Endodermal cell (in vitro differentiated cells): ENCODE measurements around the gene LAMA2. TPM values are rescaled to one million over a fixed set of nuclear protein-coding genes. Genes with fewer than 3 reads are reported as not detected.
A peak's percentile ranks its signal among the peaks of the same experiment; 100 is the strongest.

ENCODE experiments used
- DNase-seq: peaks from one replicate; pipeline ENCODE4 v3.0.0-alpha.2; 2017
- H3K27ac ChIP-seq: 2 replicates; pipeline ENCODE4 v1.5.1; 2013; ENCODE audit warnings: mild to moderate bottlenecking, low read depth, low read length, moderate library complexity
- H3K27me3 ChIP-seq: 2 replicates; pipeline ENCODE4 v1.6.1; 2013; ENCODE audit warnings: mild to moderate bottlenecking, low read length, moderate library complexity; ENCODE audit not compliant: insufficient read depth, control insufficient read depth, poor library complexity, severe bottlenecking
- H3K36me3 ChIP-seq: 2 replicates; pipeline ENCODE4 v1.7.0; 2013; ENCODE audit warnings: mild to moderate bottlenecking, low read length, moderate library complexity; ENCODE audit not compliant: control insufficient read depth, insufficient read depth
- H3K4me1 ChIP-seq: one replicate; pipeline ENCODE4 v1.7.0; 2013; ENCODE audit warnings: low read length; ENCODE audit not compliant: control insufficient read depth, insufficient read depth
- H3K4me3 ChIP-seq: 2 replicates; pipeline ENCODE4 v1.5.1; 2013; ENCODE audit warnings: mild to moderate bottlenecking, low read length, moderate library complexity
- H3K9ac ChIP-seq: 2 replicates; pipeline ENCODE4 v1.6.1; 2013; ENCODE audit warnings: mild to moderate bottlenecking, low read length, moderate library complexity; ENCODE audit not compliant: poor library complexity, severe bottlenecking; ENCODE audit errors: extremely low read depth
- H3K9me3 ChIP-seq: 2 replicates; pipeline ENCODE4 v1.6.1; 2013; ENCODE audit warnings: mild to moderate bottlenecking, low read length, moderate library complexity; ENCODE audit not compliant: control insufficient read depth
- H3K27ac Mint-ChIP-seq: 2 replicates; pipeline ENCODE4 v1.8.0; 2020; ENCODE audit warnings: mixed read lengths
- H3K27me3 Mint-ChIP-seq: 2 replicates; pipeline ENCODE4 v1.8.0; 2021; ENCODE audit warnings: mild to moderate bottlenecking, mixed read lengths; ENCODE audit not compliant: insufficient read depth
- H3K36me3 Mint-ChIP-seq: 2 replicates; pipeline ENCODE4 v1.8.0; 2020; ENCODE audit warnings: low read depth, mixed read lengths
- H3K4me1 Mint-ChIP-seq: 2 replicates; pipeline ENCODE4 v1.8.0; 2020; ENCODE audit warnings: mixed read lengths
- H3K4me3 Mint-ChIP-seq: 2 replicates; pipeline ENCODE4 v1.8.0; 2020; ENCODE audit warnings: mild to moderate bottlenecking, moderate library complexity, mixed read lengths
- H3K9me3 Mint-ChIP-seq: 2 replicates; pipeline ENCODE4 v1.8.0; 2020; ENCODE audit warnings: mild to moderate bottlenecking, mixed read lengths
- WGBS, 2 experiments: methylation state at CpG; one replicate each; pipeline versions ENCODE4 v1.1.5 to v1.1.7; 2013; ENCODE audit warnings: missing lambda C conversion rate in 2 of 2, mixed read lengths in 1 of 2; ENCODE audit not compliant: insufficient coverage in 1 of 2, insufficient read length in 1 of 2; 5-methylcytosine and 5-hydroxymethylcytosine counted together
- total RNA-seq, 2 donors: library from RNA; stranded (reverse); fragmentation: NEBNext Ultra II Directional in 1 of 2; extraction: Animal tissue kit (Norgen Biotek cat#: 25700) in 1 of 2; gene quantifications; 2 replicates in 1 of 2; 3 replicates in 1 of 2; pipeline ENCODE4 v1.2.1, GENCODE V29; 2021
- TF ChIP-seq, protein P1 (sequence below): fragments of 200-600 bp; sonication (generic); conservative IDR thresholded peaks from 2 replicates; pipeline ENCODE4 v1.5.0; 2021; ENCODE audit warnings: antibody characterized with exemption, mild to moderate bottlenecking

LAMA2 gene
- total RNA-seq, 2 donors from 2014 or later = 2.3 to 4.1 TPM

DNA sequence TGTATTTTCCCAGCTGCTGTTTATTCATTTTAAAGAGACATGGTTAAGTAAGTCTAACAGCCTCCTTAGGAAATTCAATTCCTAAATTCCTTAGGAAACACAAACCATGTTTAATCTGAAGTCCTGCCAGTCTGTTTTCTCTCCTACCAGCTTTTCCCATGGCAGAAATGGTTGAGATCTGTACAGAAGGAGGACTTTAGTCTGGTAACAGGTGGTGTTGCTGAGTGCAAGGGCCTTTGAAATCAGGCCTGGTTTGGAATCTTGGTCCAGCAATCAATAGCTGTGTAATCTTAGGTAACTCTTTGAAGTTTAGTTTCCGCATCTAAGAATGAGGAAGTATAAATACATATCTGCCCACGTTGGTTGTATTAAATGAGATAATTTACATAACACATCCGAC lies 232.5 kb downstream of the LAMA2 start:
- no peaks in the 10 kb centered on the region for H3K4me1 ChIP-seq
- Mint-ChIP-seq H3K27ac (no peak overlapping the region), H3K4me1 (no peaks in the 10 kb centered on the region), H3K36me3 (no peaks in the 10 kb centered on the region), H3K9me3 (no peaks in the 10 kb centered on the region), H3K27me3 (no peaks in the 10 kb centered on the region), H3K4me3 (no peak overlapping the region)
- H3K4me3 ChIP-seq = no peak overlapping the region
- WGBS, 2 experiments = 94 to 100% methylated on average over 1 to 3 of the region's 3 CpGs
- no peaks in the 10 kb centered on the region for H3K9me3 ChIP-seq
- no peak for DNase-seq
- no peak overlapping the region for H3K27ac ChIP-seq
- no peaks in the 10 kb centered on the region for H3K36me3 ChIP-seq
- H3K27me3 ChIP-seq = no peaks in the 10 kb centered on the region
- H3K9ac ChIP-seq = no peak overlapping the region
- TF ChIP-seq, protein P1, sequence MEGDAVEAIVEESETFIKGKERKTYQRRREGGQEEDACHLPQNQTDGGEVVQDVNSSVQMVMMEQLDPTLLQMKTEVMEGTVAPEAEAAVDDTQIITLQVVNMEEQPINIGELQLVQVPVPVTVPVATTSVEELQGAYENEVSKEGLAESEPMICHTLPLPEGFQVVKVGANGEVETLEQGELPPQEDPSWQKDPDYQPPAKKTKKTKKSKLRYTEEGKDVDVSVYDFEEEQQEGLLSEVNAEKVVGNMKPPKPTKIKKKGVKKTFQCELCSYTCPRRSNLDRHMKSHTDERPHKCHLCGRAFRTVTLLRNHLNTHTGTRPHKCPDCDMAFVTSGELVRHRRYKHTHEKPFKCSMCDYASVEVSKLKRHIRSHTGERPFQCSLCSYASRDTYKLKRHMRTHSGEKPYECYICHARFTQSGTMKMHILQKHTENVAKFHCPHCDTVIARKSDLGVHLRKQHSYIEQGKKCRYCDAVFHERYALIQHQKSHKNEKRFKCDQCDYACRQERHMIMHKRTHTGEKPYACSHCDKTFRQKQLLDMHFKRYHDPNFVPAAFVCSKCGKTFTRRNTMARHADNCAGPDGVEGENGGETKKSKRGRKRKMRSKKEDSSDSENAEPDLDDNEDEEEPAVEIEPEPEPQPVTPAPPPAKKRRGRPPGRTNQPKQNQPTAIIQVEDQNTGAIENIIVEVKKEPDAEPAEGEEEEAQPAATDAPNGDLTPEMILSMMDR = no peak

DNA sequence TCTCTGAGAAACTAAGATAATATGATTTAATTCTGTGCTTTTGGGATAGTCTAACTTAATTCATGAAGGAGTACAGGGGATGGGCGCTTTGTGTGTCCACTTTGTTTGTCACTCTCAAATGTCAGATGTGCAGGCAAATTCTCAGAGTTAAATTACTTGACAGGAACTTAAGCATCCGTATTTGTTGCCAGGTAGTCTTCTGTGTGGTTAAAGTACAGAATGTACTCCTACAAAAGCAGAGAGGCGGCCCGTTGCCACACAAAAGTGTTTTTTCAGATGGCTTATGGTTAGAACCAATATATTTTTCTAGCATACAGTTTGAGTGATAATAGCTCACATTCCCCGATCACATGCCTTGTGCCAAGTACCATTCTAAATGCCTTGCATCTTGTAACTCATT lies 234.4 kb downstream of the LAMA2 start:
- Mint-ChIP-seq H3K27me3 (no peaks in the 10 kb centered on the region), H3K27ac (no peak overlapping the region), H3K36me3 (no peaks in the 10 kb centered on the region), H3K9me3 (no peaks in the 10 kb centered on the region), H3K4me1 (no peaks in the 10 kb centered on the region), H3K4me3 (no peak overlapping the region)
- H3K4me3 ChIP-seq = no peak overlapping the region
- H3K4me1 ChIP-seq = no peaks in the 10 kb centered on the region
- H3K9ac ChIP-seq = no peak overlapping the region
- 89 to 97% methylated on average over 4 to 5 of the region's 5 CpGs for WGBS, 2 experiments
- no peaks in the 10 kb centered on the region for H3K36me3 ChIP-seq
- no peaks in the 10 kb centered on the region for H3K9me3 ChIP-seq
- DNase-seq = no peak
- no peaks in the 10 kb centered on the region for H3K27me3 ChIP-seq
- TF ChIP-seq, protein P1 = no peak
- no peak overlapping the region for H3K27ac ChIP-seq

DNA sequence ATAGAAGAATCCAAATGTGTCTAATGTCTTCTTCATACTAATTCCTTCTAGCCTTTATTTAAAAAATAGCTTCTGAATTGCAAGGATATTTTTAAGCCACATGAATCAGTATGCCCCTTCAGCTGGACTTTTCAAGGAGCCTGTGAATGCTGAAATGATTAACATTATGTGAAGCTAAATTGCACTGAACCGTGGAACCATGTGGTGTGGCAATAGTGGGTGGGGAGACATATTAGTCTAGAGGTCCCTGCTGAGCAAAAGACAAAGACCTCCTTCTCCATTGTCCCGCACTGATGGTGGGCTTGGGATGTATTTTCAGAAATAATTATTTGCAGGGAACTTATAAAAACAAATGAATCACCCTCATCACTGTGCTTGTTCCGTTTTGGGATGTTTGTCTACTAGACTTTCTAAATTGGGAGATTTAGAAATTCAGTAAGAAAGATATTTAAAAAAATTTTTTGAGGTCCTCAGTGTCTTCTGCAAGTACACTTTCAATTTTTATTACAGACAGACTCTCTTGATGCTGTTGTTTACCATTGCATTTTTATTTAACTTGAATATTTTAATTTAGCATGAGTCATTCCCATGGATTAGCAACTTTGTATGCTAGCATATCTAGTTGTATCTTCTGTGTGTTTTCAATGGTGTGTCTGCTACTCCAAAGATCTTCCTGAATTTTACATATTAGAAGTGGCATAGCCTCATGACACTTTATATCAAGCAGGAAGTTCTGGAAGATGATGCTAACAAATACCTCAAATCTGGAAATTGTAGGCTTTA lies 238.1 kb downstream of the LAMA2 start:
- Mint-ChIP-seq H3K9me3 (no peaks in the 10 kb centered on the region), H3K4me3 (no peak overlapping the region), H3K36me3 (no peaks in the 10 kb centered on the region), H3K4me1 (no peaks in the 10 kb centered on the region), H3K27ac (no peak overlapping the region), H3K27me3 (no peaks in the 10 kb centered on the region)
- Histone ChIP-seq H3K27me3 (no peaks in the 10 kb centered on the region), H3K9me3 (no peaks in the 10 kb centered on the region), H3K27ac (peak overlapping the region; percentile 77), H3K9ac (no peak overlapping the region), H3K4me1 (no peaks in the 10 kb centered on the region), H3K36me3 (no peaks in the 10 kb centered on the region), H3K4me3 (no peak overlapping the region)
- TF ChIP-seq, protein P1 = no peak
- 71% methylated on average over 2 of the region's 3 CpGs; no CpG with 5 or more reads in 1 of the 2 experiments for WGBS, 2 experiments
- DNase-seq = no peak
